Renal cortical epithelial cell (primary cell): ENCODE results near the gene SFRP5. TPM values are rescaled to one million over a fixed set of nuclear protein-coding genes. Genes with fewer than 3 reads are reported as not detected.

ENCODE experiments used
- DNase-seq: peaks from one replicate; pipeline ENCODE4 v3.0.0-alpha.2; 2011; ENCODE audit warnings: low read depth
- total RNA-seq: library from RNA; depleted of rRNA; stranded (reverse); fragments of >200 nt; gene quantifications from 2 replicates; pipeline ENCODE4 v1.2.3, GENCODE V29; 2014

SFRP5 gene
- total RNA-seq, result 0.17 and 0.60 TPM in 2 replicates

GRCh38 chr10:97771913-97772823 is at the start of gene SFRP5:
Gene SFRP5 (minus strand): TSS chr10:97771999. CDS start chr10:97771833, 166 bp downstream.
- no peak for DNase-seq

- no peak for DNase-seq
These were observed 48.4 kb upstream of the SFRP5 start for GRCh38 chr10:97820096-97820704.

GRCh38 chr10:97818572-97818971 is 46.8 kb upstream of the SFRP5 start:
- DNase-seq, result no peak

GRCh38 chr10:97816609-97817008 is 44.8 kb upstream of the SFRP5 start:
- DNase-seq, result no peak

- no peak for DNase-seq
These were observed 43.2 kb upstream of the SFRP5 start for GRCh38 chr10:97814996-97815395.

GRCh38 chr10:97813311-97813710 is 41.5 kb upstream of the SFRP5 start:
- DNase-seq, result no peak

GRCh38 chr10:97812696-97813095 is 40.9 kb upstream of the SFRP5 start:
- no peak for DNase-seq

GRCh38 chr10:97811958-97812357 is 40.2 kb upstream of the SFRP5 start:
- no peak for DNase-seq

GRCh38 chr10:97810446-97810845 is 38.6 kb upstream of the SFRP5 start:
- DNase-seq, result peak; percentile 26

GRCh38 chr10:97805949-97806348 is 34.1 kb upstream of the SFRP5 start:
- no peak for DNase-seq

- no peak for DNase-seq
These were observed 33.5 kb upstream of the SFRP5 start for GRCh38 chr10:97805096-97805884.

GRCh38 chr10:97801422-97801821 is 29.6 kb upstream of the SFRP5 start:
- DNase-seq, result no peak

- DNase-seq, result no peak
These were observed 28.7 kb upstream of the SFRP5 start for GRCh38 chr10:97800474-97800873.

- no peak for DNase-seq
These were observed 27.3 kb upstream of the SFRP5 start for GRCh38 chr10:97798958-97799610.

- DNase-seq, result peak; percentile 19
These were observed 24.9 kb upstream of the SFRP5 start for GRCh38 chr10:97796651-97797050.

- DNase-seq, result no peak
These were observed 24.1 kb upstream of the SFRP5 start for GRCh38 chr10:97795886-97796285.

GRCh38 chr10:97791824-97792721 is 20.3 kb upstream of the SFRP5 start:
- DNase-seq, result peak; percentile 37

GRCh38 chr10:97789770-97790397 is 18.1 kb upstream of the SFRP5 start:
- no peak for DNase-seq

- DNase-seq, result peak; percentile 25
These were observed 17.0 kb upstream of the SFRP5 start for GRCh38 chr10:97788552-97789442.
